ENCODE data around the gene EIF4ENIF1.
"Not testable (repeated sequence)": the region's sequence is repeated elsewhere in the genome, so short reads cannot be mapped to it uniquely, and the experiment has no call there.

The EIF4ENIF1 gene

GRCh38 chr22:31440681-31441080 lies 49.0 kb downstream of the EIF4ENIF1 start:
- no peak for DNase-seq

GRCh38 chr22:31439808-31440207 lies 49.8 kb downstream of the EIF4ENIF1 start:
- no peak for DNase-seq

GRCh38 chr22:31436132-31436531 lies 53.5 kb downstream of the EIF4ENIF1 start:
- DNase-seq: no peak

GRCh38 chr22:31431950-31432349 lies 57.7 kb downstream of the EIF4ENIF1 start:
- DNase-seq: no peak

- no peak for DNase-seq
These were observed 64.2 kb downstream of the EIF4ENIF1 start for GRCh38 chr22:31425331-31426050.

- DNase-seq: not testable (repeated sequence)
These were observed 87.3 kb downstream of the EIF4ENIF1 start for GRCh38 chr22:31402350-31402749.

- DNase-seq: no peak
These were observed 89.6 kb downstream of the EIF4ENIF1 start for GRCh38 chr22:31400023-31400397.

GRCh38 chr22:31399211-31400022 lies 90.2 kb downstream of the EIF4ENIF1 start, which contains the start of gene DRG1:
Gene DRG1, plus strand, starts transcription at chr22:31399604. Its CDS starts 80 bp downstream, at chr22:31399684.
- peak; percentile 91 for DNase-seq

- DNase-seq: no peak
These were observed 91.4 kb downstream of the EIF4ENIF1 start for GRCh38 chr22:31398231-31398630.

- DNase-seq: no peak
These were observed 95.3 kb downstream of the EIF4ENIF1 start for GRCh38 chr22:31394326-31394725.

- DNase-seq: no peak
These were observed 95.7 kb downstream of the EIF4ENIF1 start for GRCh38 chr22:31393893-31394292.
